Kidney epithelial cell (primary cell): ENCODE measurements around the gene FXR2. TPM values are rescaled to one million over a fixed set of nuclear protein-coding genes. Genes with fewer than 3 reads are reported as not detected.

Source experiments
- DNase-seq: peaks from one replicate; pipeline ENCODE4 v3.0.0-alpha.2; 2010; ENCODE audit warnings: low read depth
- H3K27me3 ChIP-seq: 2 replicates; pipeline ENCODE4 v1.6.0; 2011; ENCODE audit warnings: low read length; ENCODE audit not compliant: control insufficient read depth, insufficient read depth
- H3K36me3 ChIP-seq: 2 replicates; pipeline ENCODE4 v1.5.1; 2011; ENCODE audit warnings: low read length; ENCODE audit not compliant: control insufficient read depth, insufficient read depth
- H3K4me3 ChIP-seq: 2 replicates; pipeline ENCODE4 v1.5.1; 2011; ENCODE audit warnings: low read depth, mild to moderate bottlenecking, control low read depth, low read length
- CTCF ChIP-seq: IDR thresholded peaks from 2 replicates; pipeline ENCODE4 v1.5.1; 2011; ENCODE audit warnings: mild to moderate bottlenecking, moderate library complexity, low read length, control low read depth, inconsistent platforms; ENCODE audit not compliant: insufficient read depth, poor library complexity, severe bottlenecking
- total RNA-seq: library from RNA; depleted of rRNA; stranded (reverse); fragments of >200 nt; gene quantifications from 2 replicates; pipeline ENCODE4 v1.2.3, GENCODE V29; 2015

Gene FXR2
- total RNA-seq, 1 donor from 2014 or later: 45.7 TPM

GRCh38 chr17:7550344-7550743 is 64.4 kb downstream of the FXR2 start:
- no peak for TF ChIP-seq CTCF
- no peak for DNase-seq
- H3K36me3 ChIP-seq: no peaks in the 10 kb centered on the region
- no peak overlapping the region for H3K4me3 ChIP-seq
- H3K27me3 ChIP-seq: no peaks in the 10 kb centered on the region

- peak overlapping the region; percentile 54 for H3K4me3 ChIP-seq
- no peaks in the 10 kb centered on the region for H3K27me3 ChIP-seq
- no peak for TF ChIP-seq CTCF
- H3K36me3 ChIP-seq: no peaks in the 10 kb centered on the region
- no peak for DNase-seq
These were observed 65.2 kb downstream of the FXR2 start for GRCh38 chr17:7549401-7550055.

- no peak for TF ChIP-seq CTCF
- peak within 1 kb of the TSS; percentile 54 for H3K4me3 ChIP-seq
- no peak for DNase-seq
These were observed 65.9 kb downstream of the FXR2 start, which contains the start of gene TNFSF12 for GRCh38 chr17:7548585-7549400. Gene TNFSF12, plus strand, starts transcription at chr17:7549058. Its CDS starts 96 bp downstream, at chr17:7549154.

GRCh38 chr17:7544911-7545310 is 69.8 kb downstream of the FXR2 start:
- no peaks in the 10 kb centered on the region for H3K27me3 ChIP-seq
- no peaks in the 10 kb centered on the region for H3K36me3 ChIP-seq
- TF ChIP-seq CTCF: no peak

More at GRCh38 chr17:7548585-7549400, 65.9 kb downstream of the FXR2 start, which contains the start of gene TNFSF12:
- H3K36me3 ChIP-seq: no peaks in the 10 kb centered on the region
- no peaks in the 10 kb centered on the region for H3K27me3 ChIP-seq

More at GRCh38 chr17:7544911-7545310, 69.8 kb downstream of the FXR2 start:
- H3K4me3 ChIP-seq: no peak overlapping the region
- no peak for DNase-seq

Other genes starting within 250 kb of the FXR2 start
- gene TNK1, start 233.8 kb downstream of the FXR2 start, total RNA-seq: 4.0 and 13.3 TPM in 2 replicates
- 61.8 and 74.7 TPM in 2 replicates for gene PLSCR3, start 220.4 kb downstream of the FXR2 start, total RNA-seq
- gene TMEM256, start 210.8 kb downstream of the FXR2 start, total RNA-seq: 66.9 and 77.1 TPM in 2 replicates
- gene NLGN2, start 207.1 kb downstream of the FXR2 start, total RNA-seq: 8.3 and 8.4 TPM in 2 replicates
- gene SPEM1, start 194.6 kb downstream of the FXR2 start, total RNA-seq: not detected in 2 replicates
- gene SPEM2, start 189.3 kb downstream of the FXR2 start, total RNA-seq: not detected in 2 replicates
- not detected in 2 replicates for gene SPEM3, start 186.0 kb downstream of the FXR2 start, total RNA-seq
- 31.7 and 34.9 TPM in 2 replicates for gene TMEM102, start 179.5 kb downstream of the FXR2 start, total RNA-seq
- 1.5 and 1.8 TPM in 2 replicates for gene FGF11, start 175.4 kb downstream of the FXR2 start, total RNA-seq
- gene CHRNB1, start 169.8 kb downstream of the FXR2 start, total RNA-seq: 19.0 and 21.6 TPM in 2 replicates
- 26.3 and 28.3 TPM in 2 replicates for gene ZBTB4, start 135.3 kb downstream of the FXR2 start, total RNA-seq
- gene SLC35G6, start 133.5 kb downstream of the FXR2 start, total RNA-seq: not detected in 2 replicates
- gene POLR2A, start 130.5 kb downstream of the FXR2 start, total RNA-seq: 56.9 and 57.8 TPM in 2 replicates
- gene TNFSF12, start 65.8 kb downstream of the FXR2 start, total RNA-seq: 9.0 and 9.4 TPM in 2 replicates
- gene TNFSF13, start 56.1 kb downstream of the FXR2 start, total RNA-seq: 13.5 and 14.3 TPM in 2 replicates
- gene SENP3, start 53.0 kb downstream of the FXR2 start, total RNA-seq: 107 and 109 TPM in 2 replicates
- 7.4 and 8.7 TPM in 2 replicates for gene CD68, start 35.3 kb downstream of the FXR2 start, total RNA-seq
- gene MPDU1, start 31.0 kb downstream of the FXR2 start, total RNA-seq: 161 and 187 TPM in 2 replicates
- 1.8 and 3.4 TPM in 2 replicates for gene SOX15, start 24.8 kb downstream of the FXR2 start, total RNA-seq
- gene SAT2, start 12.9 kb upstream of the FXR2 start, total RNA-seq: 61.6 and 76.0 TPM in 2 replicates
- gene SHBG, start 15.2 kb upstream of the FXR2 start, total RNA-seq: 0.79 TPM in 1 of 2 replicates, not detected in the other
- not detected in 2 replicates for gene ATP1B2, start 36.0 kb upstream of the FXR2 start, total RNA-seq
- 154 and 168 TPM in 2 replicates for gene TP53, start 72.6 kb upstream of the FXR2 start, total RNA-seq
- gene WRAP53, start 73.6 kb upstream of the FXR2 start, total RNA-seq: 13.3 and 14.9 TPM in 2 replicates
- 4.7 and 5.5 TPM in 2 replicates for gene EFNB3, start 90.3 kb upstream of the FXR2 start, total RNA-seq
- gene DNAH2, start 102.8 kb upstream of the FXR2 start, total RNA-seq: 0.04 TPM in 1 of 2 replicates, not detected in the other
- 15.6 and 20.4 TPM in 2 replicates for gene KDM6B, start 219.3 kb upstream of the FXR2 start, total RNA-seq
- 3.5 and 4.3 TPM in 2 replicates for gene TMEM88, start 240.2 kb upstream of the FXR2 start, total RNA-seq
- gene NAA38, start 242.7 kb upstream of the FXR2 start, total RNA-seq: 50.5 and 51.0 TPM in 2 replicates
- gene CYB5D1, start 243.1 kb upstream of the FXR2 start, total RNA-seq: 5.3 and 7.4 TPM in 2 replicates